ENCODE results near the gene COL27A1.
A peak's percentile ranks its signal among the peaks of the same experiment; 100 is the strongest.

The COL27A1 gene

GRCh38 chr9:114281473-114282103 lies 126.3 kb downstream of the COL27A1 start:
- no peak for DNase-seq (ENCODE audit: extremely low read depth in 1 of 2, low read depth in 1 of 2)

GRCh38 chr9:114282104-114282485 lies 126.8 kb downstream of the COL27A1 start:
- no peak for DNase-seq (ENCODE audit: extremely low read depth in 1 of 2, low read depth in 1 of 2)

- no peak for DNase-seq (ENCODE audit: extremely low read depth in 1 of 2, low read depth in 1 of 2)
Observed at GRCh38 chr9:114282507-114282906, 127.2 kb downstream of the COL27A1 start.

- peak; percentile 10 to 27 for DNase-seq (ENCODE audit: extremely low read depth in 1 of 2, low read depth in 1 of 2)
Observed at GRCh38 chr9:114282926-114283325, 127.6 kb downstream of the COL27A1 start.

- no peak for DNase-seq (ENCODE audit: extremely low read depth in 1 of 2, low read depth in 1 of 2)
Observed at GRCh38 chr9:114283551-114284111, 128.3 kb downstream of the COL27A1 start.

- no peak for DNase-seq (ENCODE audit: extremely low read depth in 1 of 2, low read depth in 1 of 2)
Observed at GRCh38 chr9:114284316-114285060, 129.2 kb downstream of the COL27A1 start.

GRCh38 chr9:114285166-114285867 lies 130.0 kb downstream of the COL27A1 start:
- DNase-seq (ENCODE audit: extremely low read depth in 1 of 2, low read depth in 1 of 2), result no peak

- no peak for DNase-seq (ENCODE audit: extremely low read depth in 1 of 2, low read depth in 1 of 2)
Observed at GRCh38 chr9:114286146-114286679, 130.9 kb downstream of the COL27A1 start.

- no peak for DNase-seq (ENCODE audit: extremely low read depth in 1 of 2, low read depth in 1 of 2)
Observed at GRCh38 chr9:114287001-114287762, 131.8 kb downstream of the COL27A1 start.

GRCh38 chr9:114287763-114288192 lies 132.4 kb downstream of the COL27A1 start:
- no peak for DNase-seq (ENCODE audit: extremely low read depth in 1 of 2, low read depth in 1 of 2)

GRCh38 chr9:114288193-114289091 lies 133.1 kb downstream of the COL27A1 start:
- no peak for DNase-seq (ENCODE audit: extremely low read depth in 1 of 2, low read depth in 1 of 2)

- no peak for DNase-seq (ENCODE audit: extremely low read depth in 1 of 2, low read depth in 1 of 2)
Observed at GRCh38 chr9:114289106-114289505, 133.8 kb downstream of the COL27A1 start.

- DNase-seq (ENCODE audit: extremely low read depth in 1 of 2, low read depth in 1 of 2), result no peak
Observed at GRCh38 chr9:114289571-114290481, 134.5 kb downstream of the COL27A1 start.

GRCh38 chr9:114290561-114290986 lies 135.2 kb downstream of the COL27A1 start:
- no peak for DNase-seq (ENCODE audit: extremely low read depth in 1 of 2, low read depth in 1 of 2)

GRCh38 chr9:114291064-114291474 lies 135.7 kb downstream of the COL27A1 start:
- peak; percentile 25 to 27 for DNase-seq (ENCODE audit: extremely low read depth in 1 of 2, low read depth in 1 of 2)

- DNase-seq (ENCODE audit: extremely low read depth in 1 of 2, low read depth in 1 of 2), result no peak
Observed at GRCh38 chr9:114291886-114292590, 136.7 kb downstream of the COL27A1 start.

GRCh38 chr9:114294664-114295063 lies 139.3 kb downstream of the COL27A1 start:
- DNase-seq (ENCODE audit: extremely low read depth in 1 of 2, low read depth in 1 of 2), result no peak

GRCh38 chr9:114296338-114296737 lies 141.0 kb downstream of the COL27A1 start:
- no peak for DNase-seq (ENCODE audit: extremely low read depth in 1 of 2, low read depth in 1 of 2)

Data from stimulated activated CD8-positive, alpha-beta memory T cell treated with anti-CD3 and anti-CD28 coated beads, Interleukin-7, amount 100 ng/mL, for 48 hours (primary cell).